ENCODE results near the gene DICER1. TPM values are rescaled to one million over a fixed set of nuclear protein-coding genes. Genes with fewer than 3 reads are reported as not detected.

The DICER1 gene
- total RNA-seq, 1 donor from 2014 or later, result 63.3 TPM

DNA sequence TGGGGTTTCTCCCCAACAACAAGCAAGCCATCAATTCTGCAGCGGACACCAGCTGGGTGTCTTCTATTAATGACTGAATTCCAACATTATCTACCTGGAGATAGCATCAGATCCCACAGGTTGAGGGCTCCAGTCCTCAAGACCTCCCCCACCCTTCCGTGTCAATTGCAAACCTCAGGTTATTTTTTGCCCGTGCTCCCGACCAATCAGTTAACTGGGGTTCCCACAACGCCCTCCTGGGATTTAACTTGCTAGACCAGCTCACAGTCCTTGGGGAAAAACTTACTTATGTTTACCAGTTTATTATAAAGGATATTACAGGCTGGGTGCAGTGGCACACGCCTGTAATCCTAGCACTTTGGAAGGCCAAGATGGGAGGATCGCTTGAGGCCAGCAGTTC, 9.7 kb downstream of the DICER1 start:
- Mint-ChIP-seq H3K4me1 (ENCODE audit: low read depth) (peaks cover 70% of the 10 kb centered on the region), H3K9me3 (ENCODE audit: low read depth) (peaks cover 9% of the 10 kb centered on the region), H3K4me3 (ENCODE audit: unreplicated experiment) (no peak overlapping the region), H3K27ac (ENCODE audit: unreplicated experiment) (no peak overlapping the region), H3K36me3 (ENCODE audit: low read depth) (no peaks in the 10 kb centered on the region), H3K27me3 (ENCODE audit: low read depth) (no peaks in the 10 kb centered on the region)
- no peak for DNase-seq (ENCODE audit: low spot score)
- TF ChIP-seq CTCF (IDR thresholded peaks at IDR 0.05), result no peak

DNA sequence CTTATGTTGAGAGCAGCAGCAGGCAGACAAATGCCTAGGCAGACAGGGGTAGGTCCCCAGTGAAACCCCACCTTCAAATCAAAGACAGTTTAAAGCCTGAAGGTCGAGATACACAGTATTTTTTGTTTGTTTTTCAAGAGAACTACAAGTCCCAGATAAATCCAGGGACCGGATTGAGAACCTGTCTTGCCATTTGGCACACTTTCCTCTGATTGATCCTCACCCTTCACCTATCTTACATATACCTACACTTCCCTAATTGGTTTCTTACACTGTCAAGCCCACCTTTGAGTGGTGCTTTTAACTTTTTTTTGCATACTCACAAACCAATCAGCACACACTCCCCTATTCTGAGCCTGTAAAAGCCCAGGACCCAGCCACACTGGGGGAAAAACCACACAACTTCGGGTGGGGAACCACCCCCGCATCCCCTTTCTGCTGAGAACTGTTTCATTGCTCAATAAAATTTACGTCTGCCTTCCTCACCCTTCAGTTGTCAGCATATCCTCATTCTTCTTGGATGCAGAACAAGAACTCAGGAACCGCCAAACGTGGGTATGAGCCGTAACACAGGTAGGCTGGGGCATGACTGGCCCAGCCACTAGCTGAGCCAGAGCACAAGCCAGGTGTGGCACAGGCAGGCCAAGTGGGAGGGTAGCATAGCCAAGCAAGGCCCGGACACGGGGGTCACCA, 11.1 kb downstream of the DICER1 start:
- Mint-ChIP-seq H3K4me1 (ENCODE audit: low read depth) (peaks cover 64% of the 10 kb centered on the region), H3K27me3 (ENCODE audit: low read depth) (no peaks in the 10 kb centered on the region), H3K27ac (ENCODE audit: unreplicated experiment) (peak overlapping the region; percentile 62), H3K4me3 (ENCODE audit: unreplicated experiment) (no peak overlapping the region), H3K36me3 (ENCODE audit: low read depth) (no peaks in the 10 kb centered on the region), H3K9me3 (ENCODE audit: low read depth) (peaks cover 9% of the 10 kb centered on the region)
- no peak for TF ChIP-seq CTCF (IDR thresholded peaks at IDR 0.05)
- no peak for DNase-seq (ENCODE audit: low spot score)

- H3K27ac Mint-ChIP-seq (ENCODE audit: unreplicated experiment), result no peak overlapping the region
Observed at GRCh38 chr14:95144849-95145248, 12.5 kb downstream of the DICER1 start.

GRCh38 chr14:95143808-95144620, 13.3 kb downstream of the DICER1 start:
- H3K27me3 Mint-ChIP-seq (ENCODE audit: low read depth), result no peaks in the 10 kb centered on the region
- H3K36me3 Mint-ChIP-seq (ENCODE audit: low read depth), result no peaks in the 10 kb centered on the region
- peak overlapping the region; percentile 25 for H3K27ac Mint-ChIP-seq (ENCODE audit: unreplicated experiment)
- peaks cover 9% of the 10 kb centered on the region for H3K9me3 Mint-ChIP-seq (ENCODE audit: low read depth)
- no peak for DNase-seq (ENCODE audit: low spot score)
- TF ChIP-seq CTCF (IDR thresholded peaks at IDR 0.05), result no peak
- no peak overlapping the region for H3K4me3 Mint-ChIP-seq (ENCODE audit: unreplicated experiment)
- peaks cover 66% of the 10 kb centered on the region for H3K4me1 Mint-ChIP-seq (ENCODE audit: low read depth)

More at GRCh38 chr14:95144849-95145248, 12.5 kb downstream of the DICER1 start:
- Mint-ChIP-seq H3K36me3 (ENCODE audit: low read depth) (no peaks in the 10 kb centered on the region), H3K4me1 (ENCODE audit: low read depth) (peaks cover 65% of the 10 kb centered on the region), H3K27me3 (ENCODE audit: low read depth) (no peaks in the 10 kb centered on the region), H3K4me3 (ENCODE audit: unreplicated experiment) (no peak overlapping the region), H3K9me3 (ENCODE audit: low read depth) (peaks cover 9% of the 10 kb centered on the region)
- TF ChIP-seq CTCF (IDR thresholded peaks at IDR 0.05), result no peak
- no peak for DNase-seq (ENCODE audit: low spot score)

DNA sequence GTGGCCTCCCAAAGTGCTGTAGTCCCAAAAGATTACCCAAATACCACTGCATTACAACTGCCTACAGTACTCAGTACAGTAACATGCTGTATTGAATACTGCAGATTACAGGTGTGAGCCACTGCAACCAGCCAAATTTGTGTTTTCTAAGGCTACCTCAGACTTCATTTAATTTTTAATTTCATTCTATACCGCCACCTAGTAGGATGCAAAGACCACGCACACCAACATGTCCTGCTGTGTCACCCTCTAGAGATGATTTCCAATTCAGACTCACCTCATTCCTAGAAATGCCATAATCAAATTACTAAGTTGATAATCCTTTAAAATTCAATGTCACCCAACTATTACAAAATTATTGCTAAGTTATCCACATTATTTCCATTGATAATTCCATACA, 15.1 kb downstream of the DICER1 start:
- Mint-ChIP-seq H3K9me3 (ENCODE audit: low read depth) (peaks cover 9% of the 10 kb centered on the region), H3K36me3 (ENCODE audit: low read depth) (no peaks in the 10 kb centered on the region), H3K4me3 (ENCODE audit: unreplicated experiment) (no peak overlapping the region), H3K27ac (ENCODE audit: unreplicated experiment) (no peak overlapping the region), H3K27me3 (ENCODE audit: low read depth) (no peaks in the 10 kb centered on the region), H3K4me1 (ENCODE audit: low read depth) (peaks cover 63% of the 10 kb centered on the region)
- TF ChIP-seq CTCF (IDR thresholded peaks at IDR 0.05), result no peak
- DNase-seq (ENCODE audit: low spot score), result no peak
